ENCODE results near the gene SDC3. TPM values are rescaled to one million over a fixed set of nuclear protein-coding genes. Genes with fewer than 3 reads are reported as not detected.

The SDC3 gene
- total RNA-seq, 1 experiment from 2014 or later, result 32.3 TPM

DNA sequence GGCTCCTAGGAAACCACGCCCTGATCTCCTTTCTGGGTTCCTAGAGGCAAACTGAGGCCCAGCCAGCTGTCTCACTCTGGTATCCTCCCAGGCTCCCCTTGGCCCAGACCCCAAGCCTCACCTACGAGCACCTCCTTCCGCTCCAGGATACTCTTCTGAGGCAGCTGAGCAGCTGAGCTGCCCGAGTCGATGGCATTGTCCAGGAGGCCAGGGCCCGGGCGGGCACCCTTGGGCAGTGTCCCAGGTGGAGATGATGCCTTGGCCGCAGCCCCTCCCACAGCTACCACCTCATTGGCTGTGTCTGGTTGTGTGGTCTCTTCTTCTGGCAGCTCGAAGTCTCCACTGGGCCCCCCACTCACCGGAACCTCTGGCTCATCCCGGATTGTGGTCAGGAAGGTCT lies 34.4 kb downstream of the SDC3 start:
- TF ChIP-seq RORB (CRISPR knock-in tag; IDR thresholded peaks at IDR 0.05) (no peak), ERG (CRISPR knock-in tag; IDR thresholded peaks at IDR 0.05) (no peak), ZNF281 (CRISPR knock-in tag; IDR thresholded peaks at IDR 0.05) (no peak), ATF3 (CRISPR knock-in tag; conservative IDR thresholded peaks at IDR 0.05) (no peak), ATF2 (CRISPR knock-in tag; IDR thresholded peaks at IDR 0.05; ENCODE audit: borderline replicate concordance, low read depth) (no peak), MXD4 (CRISPR knock-in tag; IDR thresholded peaks at IDR 0.05; ENCODE audit: borderline replicate concordance) (no peak)
- peaks cover 41% of the 10 kb centered on the region for H3K36me3 Mint-ChIP-seq
- H3K9me3 Mint-ChIP-seq, result peaks cover 21% of the 10 kb centered on the region
- ATAC-seq, result no peak
- DNase-seq (ENCODE audit: low spot score), result no peak
- H3K4me1 Mint-ChIP-seq, result peaks cover 21% of the 10 kb centered on the region
- H3K4me3 Mint-ChIP-seq, result no peak overlapping the region
- H3K27me3 Mint-ChIP-seq (ENCODE audit: low read depth), result no peaks in the 10 kb centered on the region
- POLR2A ChIA-PET, result no interaction called here
- CTCF ChIA-PET, result interaction anchor here (1.7 kb wide), 1 partner anchor 94 kb away, joined by 6 read pairs; no protein-coding TSS in a partner anchor
- H3K27ac Mint-ChIP-seq, result no peak overlapping the region

DNA sequence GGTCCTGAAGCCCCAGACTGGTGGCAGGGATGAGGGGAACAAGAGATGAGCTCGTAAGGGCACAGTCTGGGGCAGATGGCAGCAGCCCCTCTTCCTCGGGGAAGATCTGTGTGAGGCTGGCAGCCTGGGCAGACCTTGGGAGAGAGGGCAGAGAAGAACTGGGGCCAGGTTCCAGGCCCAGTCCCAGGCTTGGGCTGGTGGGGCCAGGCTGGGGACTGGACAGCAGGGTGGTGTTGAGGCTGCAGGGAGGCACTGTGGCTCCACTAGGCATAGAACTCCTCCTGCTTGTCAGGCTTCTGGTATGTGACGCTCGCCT lies 35.7 kb downstream of the SDC3 start:
- ATAC-seq (no peak), DNase-seq (ENCODE audit: low spot score) (no peak)
- CTCF ChIA-PET, result interaction anchor here (0.9 to 1.7 kb wide), 3 partner anchors 34 to 93 kb away, joined by 3 to 6 read pairs (median 6); no protein-coding TSS in a partner anchor
- peaks cover 18% of the 10 kb centered on the region for H3K4me1 Mint-ChIP-seq
- POLR2A ChIA-PET, result interaction anchor here (1.0 kb wide), 1 partner anchor 8 kb away, joined by 3 read pairs; no protein-coding TSS in a partner anchor
- H3K36me3 Mint-ChIP-seq, result peaks cover 41% of the 10 kb centered on the region
- no peak for TF ChIP-seq ELF4 (CRISPR knock-in tag; IDR thresholded peaks at IDR 0.05; ENCODE audit: low read depth)
- no peak for TF ChIP-seq HMGA2 (CRISPR knock-in tag; IDR thresholded peaks at IDR 0.05)
- TF ChIP-seq ZNF532 (CRISPR knock-in tag; IDR thresholded peaks at IDR 0.05; ENCODE audit: borderline replicate concordance), result no peak
- no peak for TF ChIP-seq TP53 (CRISPR knock-in tag; IDR thresholded peaks at IDR 0.05)
- TF ChIP-seq ZNF317 (CRISPR knock-in tag; IDR thresholded peaks at IDR 0.05; ENCODE audit: borderline replicate concordance, low read depth), result no peak
- TF ChIP-seq EMX1 (CRISPR knock-in tag; IDR thresholded peaks at IDR 0.05), result no peak
- TF ChIP-seq TCF7 (CRISPR knock-in tag; IDR thresholded peaks at IDR 0.05; ENCODE audit: low read depth), result no peak
- no peak for TF ChIP-seq IRF2 (CRISPR knock-in tag; IDR thresholded peaks at IDR 0.05; ENCODE audit: borderline replicate concordance, low read depth)
- TF ChIP-seq ZSCAN18 (CRISPR knock-in tag; IDR thresholded peaks at IDR 0.05), result no peak
- TF ChIP-seq SP1 (CRISPR knock-in tag; conservative IDR thresholded peaks at IDR 0.05), result no peak
- TF ChIP-seq, protein P1, sequence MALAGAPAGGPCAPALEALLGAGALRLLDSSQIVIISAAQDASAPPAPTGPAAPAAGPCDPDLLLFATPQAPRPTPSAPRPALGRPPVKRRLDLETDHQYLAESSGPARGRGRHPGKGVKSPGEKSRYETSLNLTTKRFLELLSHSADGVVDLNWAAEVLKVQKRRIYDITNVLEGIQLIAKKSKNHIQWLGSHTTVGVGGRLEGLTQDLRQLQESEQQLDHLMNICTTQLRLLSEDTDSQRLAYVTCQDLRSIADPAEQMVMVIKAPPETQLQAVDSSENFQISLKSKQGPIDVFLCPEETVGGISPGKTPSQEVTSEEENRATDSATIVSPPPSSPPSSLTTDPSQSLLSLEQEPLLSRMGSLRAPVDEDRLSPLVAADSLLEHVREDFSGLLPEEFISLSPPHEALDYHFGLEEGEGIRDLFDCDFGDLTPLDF (CRISPR knock-in tag; IDR thresholded peaks at IDR 0.05), result no peak
- no peak overlapping the region for H3K4me3 Mint-ChIP-seq
- H3K27ac Mint-ChIP-seq, result no peak overlapping the region
- H3K27me3 Mint-ChIP-seq (ENCODE audit: low read depth), result no peaks in the 10 kb centered on the region
- H3K9me3 Mint-ChIP-seq, result peaks cover 21% of the 10 kb centered on the region

Data from WTC11 (cell line).